ENCODE data around the gene ISLR2. TPM values are rescaled to one million over a fixed set of nuclear protein-coding genes. Genes with fewer than 3 reads are reported as not detected.
"Not testable (repeated sequence)": the region's sequence is repeated elsewhere in the genome, so short reads cannot be mapped to it uniquely, and the experiment has no call there.

ISLR2 gene
- polyA plus RNA-seq (2013) = not detected

- WGBS (ENCODE audit: insufficient coverage) = 4% methylated on average over 36 of the region's 53 CpGs
- H3K36me3 ChIP-seq (ENCODE audit: control insufficient read depth in 4 of 4, insufficient read depth in 4 of 4, low read length in 3 of 4) = no peaks in the 10 kb centered on the region
- peak within 1 kb of the TSS in 1 of 7 experiments; percentile 4 for H3K4me3 ChIP-seq (ENCODE audit: control insufficient read depth in 1 of 7, extremely low read depth in 1 of 7, insufficient read depth in 4 of 7, low read depth in 2 of 7, low read length in 6 of 7)
- H3K9me3 ChIP-seq (ENCODE audit: control extremely low read depth in 1 of 5, control insufficient read depth in 4 of 5, insufficient read depth in 2 of 5, low read depth in 1 of 5, low read length in 4 of 5) = no peaks in the 10 kb centered on the region
- ChIA-PET POLR2A (no interaction called here), CTCF (interaction anchor here (0.9 to 1.0 kb wide), 2 partner anchors 179 to 192 kb away, joined by 3 to 4 read pairs; no protein-coding TSS in a partner anchor)
- DNase-seq = peak in 2 of 3 donors; percentile 62 to 65
- peaks cover 0 to 95% (median 60%) of the 10 kb centered on the region in 5 experiments for H3K27me3 ChIP-seq (replicated peaks in 2 of 5; ENCODE audit: control insufficient read depth in 4 of 5, insufficient read depth in 5 of 5, low read length in 4 of 5)
- no peak within 1 kb of the TSS for H3K27ac ChIP-seq (ENCODE audit: insufficient read depth in 1 of 2, low read depth in 1 of 2, low read length in 2 of 2, poor library complexity in 1 of 2, severe bottlenecking in 2 of 2)
- H3K4me1 ChIP-seq (ENCODE audit: control extremely low read depth in 1 of 4, control insufficient read depth in 4 of 4, insufficient read depth in 4 of 4, low read length in 3 of 4) = peaks cover 0 to 58% (median 37%) of the 10 kb centered on the region in 4 experiments
Observed at GRCh38 chr15:74130155-74130848, at the start of gene ISLR2. TSS of gene ISLR2 (plus strand) at chr15:74130586. CDS start at chr15:74132755, 2,169 bp downstream.

GRCh38 chr15:74082450-74082849 is 47.9 kb upstream of the ISLR2 start, which contains the start of gene GOLGA6A:
TSS of gene GOLGA6A (minus strand) at chr15:74082550. CDS start at chr15:74082509, 41 bp downstream.
- no CpG with 5 or more reads among the region's 7 CpGs for WGBS (ENCODE audit: insufficient coverage)
- H3K27me3 ChIP-seq (replicated peaks in 2 of 5; ENCODE audit: control insufficient read depth in 4 of 5, insufficient read depth in 5 of 5, low read length in 4 of 5); H3K36me3 ChIP-seq (ENCODE audit: control insufficient read depth in 4 of 4, insufficient read depth in 4 of 4, low read length in 3 of 4); H3K4me1 ChIP-seq (ENCODE audit: control extremely low read depth in 1 of 4, control insufficient read depth in 4 of 4, insufficient read depth in 4 of 4, low read length in 3 of 4); DNase-seq; H3K9me3 ChIP-seq (ENCODE audit: control extremely low read depth in 1 of 5, control insufficient read depth in 4 of 5, insufficient read depth in 2 of 5, low read depth in 1 of 5, low read length in 4 of 5); POLR2A ChIA-PET; CTCF ChIA-PET; H3K27ac ChIP-seq (ENCODE audit: insufficient read depth in 1 of 2, low read depth in 1 of 2, low read length in 2 of 2, poor library complexity in 1 of 2, severe bottlenecking in 2 of 2); H3K4me3 ChIP-seq (ENCODE audit: control insufficient read depth in 1 of 7, extremely low read depth in 1 of 7, insufficient read depth in 4 of 7, low read depth in 2 of 7, low read length in 6 of 7): not testable (repeated sequence)

GRCh38 chr15:74094567-74094966 is 35.8 kb upstream of the ISLR2 start:
- DNase-seq; H3K9me3 ChIP-seq (ENCODE audit: control extremely low read depth in 1 of 5, control insufficient read depth in 4 of 5, insufficient read depth in 2 of 5, low read depth in 1 of 5, low read length in 4 of 5); H3K4me3 ChIP-seq (ENCODE audit: control insufficient read depth in 1 of 7, extremely low read depth in 1 of 7, insufficient read depth in 4 of 7, low read depth in 2 of 7, low read length in 6 of 7); CTCF ChIA-PET; H3K36me3 ChIP-seq (ENCODE audit: control insufficient read depth in 4 of 4, insufficient read depth in 4 of 4, low read length in 3 of 4); H3K4me1 ChIP-seq (ENCODE audit: control extremely low read depth in 1 of 4, control insufficient read depth in 4 of 4, insufficient read depth in 4 of 4, low read length in 3 of 4); H3K27ac ChIP-seq (ENCODE audit: insufficient read depth in 1 of 2, low read depth in 1 of 2, low read length in 2 of 2, poor library complexity in 1 of 2, severe bottlenecking in 2 of 2); POLR2A ChIA-PET; H3K27me3 ChIP-seq (replicated peaks in 2 of 5; ENCODE audit: control insufficient read depth in 4 of 5, insufficient read depth in 5 of 5, low read length in 4 of 5): not testable (repeated sequence)
- no CpG with 5 or more reads among the region's 2 CpGs for WGBS (ENCODE audit: insufficient coverage)

- DNase-seq; POLR2A ChIA-PET; H3K4me1 ChIP-seq (ENCODE audit: control extremely low read depth in 1 of 4, control insufficient read depth in 4 of 4, insufficient read depth in 4 of 4, low read length in 3 of 4); CTCF ChIA-PET; H3K36me3 ChIP-seq (ENCODE audit: control insufficient read depth in 4 of 4, insufficient read depth in 4 of 4, low read length in 3 of 4); H3K27ac ChIP-seq (ENCODE audit: insufficient read depth in 1 of 2, low read depth in 1 of 2, low read length in 2 of 2, poor library complexity in 1 of 2, severe bottlenecking in 2 of 2); H3K27me3 ChIP-seq (replicated peaks in 2 of 5; ENCODE audit: control insufficient read depth in 4 of 5, insufficient read depth in 5 of 5, low read length in 4 of 5); H3K9me3 ChIP-seq (ENCODE audit: control extremely low read depth in 1 of 5, control insufficient read depth in 4 of 5, insufficient read depth in 2 of 5, low read depth in 1 of 5, low read length in 4 of 5); H3K4me3 ChIP-seq (ENCODE audit: control insufficient read depth in 1 of 7, extremely low read depth in 1 of 7, insufficient read depth in 4 of 7, low read depth in 2 of 7, low read length in 6 of 7): not testable (repeated sequence)
- WGBS (ENCODE audit: insufficient coverage) = no CpG with 5 or more reads among the region's 10 CpGs
Observed at GRCh38 chr15:74095610-74096009, 34.8 kb upstream of the ISLR2 start.

- DNase-seq; H3K27me3 ChIP-seq (replicated peaks in 2 of 5; ENCODE audit: control insufficient read depth in 4 of 5, insufficient read depth in 5 of 5, low read length in 4 of 5); CTCF ChIA-PET; H3K4me3 ChIP-seq (ENCODE audit: control insufficient read depth in 1 of 7, extremely low read depth in 1 of 7, insufficient read depth in 4 of 7, low read depth in 2 of 7, low read length in 6 of 7); H3K4me1 ChIP-seq (ENCODE audit: control extremely low read depth in 1 of 4, control insufficient read depth in 4 of 4, insufficient read depth in 4 of 4, low read length in 3 of 4); H3K9me3 ChIP-seq (ENCODE audit: control extremely low read depth in 1 of 5, control insufficient read depth in 4 of 5, insufficient read depth in 2 of 5, low read depth in 1 of 5, low read length in 4 of 5); H3K36me3 ChIP-seq (ENCODE audit: control insufficient read depth in 4 of 4, insufficient read depth in 4 of 4, low read length in 3 of 4); POLR2A ChIA-PET; H3K27ac ChIP-seq (ENCODE audit: insufficient read depth in 1 of 2, low read depth in 1 of 2, low read length in 2 of 2, poor library complexity in 1 of 2, severe bottlenecking in 2 of 2): not testable (repeated sequence)
- no CpG with 5 or more reads among the region's 27 CpGs for WGBS (ENCODE audit: insufficient coverage)
Observed at GRCh38 chr15:74096753-74097474, 33.5 kb upstream of the ISLR2 start.

GRCh38 chr15:74099963-74100733 is 30.2 kb upstream of the ISLR2 start:
- POLR2A ChIA-PET = interaction anchor here (0.5 kb wide), 1 partner anchor 66 kb away, joined by 3 read pairs; no protein-coding TSS in a partner anchor
- peak overlapping the region in 6 of 7 experiments; percentile 34 to 72 (median 52) for H3K4me3 ChIP-seq (ENCODE audit: control insufficient read depth in 1 of 7, extremely low read depth in 1 of 7, insufficient read depth in 4 of 7, low read depth in 2 of 7, low read length in 6 of 7)

More at GRCh38 chr15:74099963-74100733, 30.2 kb upstream of the ISLR2 start:
- H3K27ac ChIP-seq (ENCODE audit: insufficient read depth in 1 of 2, low read depth in 1 of 2, low read length in 2 of 2, poor library complexity in 1 of 2, severe bottlenecking in 2 of 2); CTCF ChIA-PET; H3K27me3 ChIP-seq (replicated peaks in 2 of 5; ENCODE audit: control insufficient read depth in 4 of 5, insufficient read depth in 5 of 5, low read length in 4 of 5); H3K9me3 ChIP-seq (ENCODE audit: control extremely low read depth in 1 of 5, control insufficient read depth in 4 of 5, insufficient read depth in 2 of 5, low read depth in 1 of 5, low read length in 4 of 5); H3K4me1 ChIP-seq (ENCODE audit: control extremely low read depth in 1 of 4, control insufficient read depth in 4 of 4, insufficient read depth in 4 of 4, low read length in 3 of 4); H3K36me3 ChIP-seq (ENCODE audit: control insufficient read depth in 4 of 4, insufficient read depth in 4 of 4, low read length in 3 of 4): not testable (repeated sequence)
- DNase-seq = peak; percentile 53 to 69 (median 57)
- 7% methylated on average over 12 of the region's 45 CpGs for WGBS (ENCODE audit: insufficient coverage)
